ENCODE data around the gene DGKE. TPM values are rescaled to one million over a fixed set of nuclear protein-coding genes. Genes with fewer than 3 reads are reported as not detected.

Gene DGKE
- total RNA-seq, result 33.0 and 33.6 TPM in 2 replicates

DNA sequence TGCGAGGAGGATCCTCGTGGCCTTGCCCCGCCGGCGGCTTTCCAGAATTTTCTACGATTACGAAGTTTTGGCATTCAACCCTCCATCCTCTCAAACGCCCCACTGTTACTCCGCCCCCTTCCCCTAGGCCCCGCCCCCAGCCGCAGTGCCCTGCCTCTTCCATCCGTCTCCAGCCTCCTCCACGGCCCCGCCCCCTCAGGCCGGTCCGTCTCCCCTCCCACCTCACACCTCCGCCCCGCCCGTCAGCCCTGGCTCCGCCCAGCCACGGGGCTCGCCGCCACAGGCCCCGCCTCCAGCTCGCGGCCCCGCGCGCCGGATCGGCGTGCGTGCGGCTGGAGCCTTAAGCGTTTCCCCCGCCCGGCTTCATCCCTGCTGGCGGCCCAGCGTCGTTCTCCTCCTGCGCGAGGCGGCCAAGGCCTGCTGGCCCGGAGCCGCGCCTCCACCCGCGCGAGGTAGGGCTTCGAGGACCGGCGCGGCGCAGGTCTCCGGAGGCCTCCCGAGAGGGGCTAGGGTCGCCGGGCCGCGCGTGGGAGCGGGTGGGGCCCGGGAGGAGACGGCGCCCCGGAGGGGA is at the start of gene DGKE, which contains the start of gene C17orf67:
Gene DGKE (plus strand): TSS at position 343 of the 571 bp plus-strand sequence. CDS start 645 bp downstream, outside the sequence.
Gene C17orf67 (minus strand): TSS at position 112 of the 571 bp plus-strand sequence. CDS start 18,110 bp downstream, outside the sequence.
- intact Hi-C loops (cut with micrococcal nuclease), result loop anchor here (1.0 to 5.0 kb wide), 6 partner anchors 15 to 253 kb away; partner anchors contain the start of genes AKAP1, COIL and TRIM25
- Mint-ChIP-seq H3K4me1 (peaks cover 51% of the 10 kb centered on the region), H3K27ac (peak within 1 kb of the TSS; percentile 96), H3K9me3 (no peaks in the 10 kb centered on the region), H3K4me3 (peak within 1 kb of the TSS; percentile 98), H3K27me3 (no peaks in the 10 kb centered on the region), H3K36me3 (ENCODE audit: low read depth) (peaks cover 42% of the 10 kb centered on the region)
- DNase-seq, result peak; percentile 99

- peaks cover 4% of the 10 kb centered on the region for H3K27me3 Mint-ChIP-seq
- peak overlapping the region; percentile 46 for H3K27ac Mint-ChIP-seq
- H3K4me3 Mint-ChIP-seq, result no peak overlapping the region
- no peak for DNase-seq
- H3K36me3 Mint-ChIP-seq (ENCODE audit: low read depth), result peaks cover 4% of the 10 kb centered on the region
- intact Hi-C loops (cut with micrococcal nuclease), result no loop called here
- H3K9me3 Mint-ChIP-seq, result peaks cover 8% of the 10 kb centered on the region
- H3K4me1 Mint-ChIP-seq, result peaks cover 37% of the 10 kb centered on the region
These were observed 48.5 kb upstream of the DGKE start for GRCh38 chr17:56785405-56785804.

- no peak for DNase-seq
- H3K4me3 Mint-ChIP-seq, result peak overlapping the region; percentile 75
- H3K4me1 Mint-ChIP-seq, result peaks cover 33% of the 10 kb centered on the region
- H3K9me3 Mint-ChIP-seq, result peaks cover 8% of the 10 kb centered on the region
- H3K27ac Mint-ChIP-seq, result peak overlapping the region; percentile 92
- intact Hi-C loops (cut with micrococcal nuclease), result loop anchor here (2.0 kb wide), 2 partner anchors 23 to 47 kb away; partner anchors contain the start of gene C17orf67
- H3K36me3 Mint-ChIP-seq (ENCODE audit: low read depth), result peaks cover 4% of the 10 kb centered on the region
- peaks cover 4% of the 10 kb centered on the region for H3K27me3 Mint-ChIP-seq
These were observed 47.8 kb upstream of the DGKE start for GRCh38 chr17:56785997-56786680.

DNA sequence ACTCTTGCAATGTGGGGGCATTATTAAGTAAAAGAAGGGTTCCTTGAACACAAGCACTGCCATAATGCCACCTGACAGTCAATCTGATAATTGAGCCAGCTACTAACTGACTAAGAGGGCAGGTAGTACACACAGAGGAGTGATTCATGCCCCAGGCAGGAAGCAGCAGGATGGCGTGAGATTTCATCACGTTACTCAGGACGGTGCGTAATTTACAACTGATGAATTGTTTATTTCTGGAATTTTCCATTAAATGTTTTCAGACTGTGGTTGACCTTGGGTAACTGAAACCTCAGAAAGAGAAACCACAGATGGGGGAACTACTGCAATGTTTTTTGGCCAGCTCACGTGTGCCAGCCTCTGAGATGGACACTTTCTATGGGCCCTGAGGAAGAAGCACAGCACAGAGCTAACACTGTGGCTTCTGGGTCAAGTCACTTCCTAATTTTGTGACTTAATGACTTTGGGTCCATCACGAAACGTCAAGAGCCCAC is 46.9 kb upstream of the DGKE start:
- H3K4me3 Mint-ChIP-seq, result peak overlapping the region; percentile 75
- H3K4me1 Mint-ChIP-seq, result peaks cover 30% of the 10 kb centered on the region
- peaks cover under 1% of the 10 kb centered on the region for H3K27me3 Mint-ChIP-seq
- peak overlapping the region; percentile 92 for H3K27ac Mint-ChIP-seq
- intact Hi-C loops (cut with micrococcal nuclease), result loop anchor here (2.0 kb wide), 2 partner anchors 24 to 46 kb away; partner anchors contain the start of gene C17orf67
- peaks cover 9% of the 10 kb centered on the region for H3K9me3 Mint-ChIP-seq
- H3K36me3 Mint-ChIP-seq (ENCODE audit: low read depth), result peaks cover 7% of the 10 kb centered on the region
- DNase-seq, result peak; percentile 82

DNA sequence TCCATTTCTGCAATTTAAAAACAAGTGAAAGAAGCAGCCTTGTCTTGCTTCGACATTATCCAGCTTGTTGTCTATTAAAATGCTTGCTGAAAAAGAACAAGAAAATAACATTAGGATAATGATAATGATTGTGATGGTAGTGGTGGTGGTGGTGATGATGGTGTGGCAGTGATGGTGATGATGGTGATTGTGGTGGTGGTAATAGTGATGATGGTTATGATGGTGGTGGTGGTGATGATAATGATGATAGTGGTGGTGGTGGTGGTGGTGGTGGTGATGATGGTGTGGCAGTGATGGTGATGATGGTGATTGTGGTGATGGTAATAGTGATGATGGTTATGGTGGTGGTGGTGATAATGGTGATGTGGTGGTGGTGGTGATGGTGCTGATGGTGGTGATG is 41.7 kb upstream of the DGKE start:
- no peak overlapping the region for H3K27ac Mint-ChIP-seq
- H3K36me3 Mint-ChIP-seq (ENCODE audit: low read depth), result peaks cover 10% of the 10 kb centered on the region
- peaks cover 12% of the 10 kb centered on the region for H3K9me3 Mint-ChIP-seq
- DNase-seq, result no peak
- no peak overlapping the region for H3K4me3 Mint-ChIP-seq
- H3K4me1 Mint-ChIP-seq, result peaks cover 8% of the 10 kb centered on the region
- intact Hi-C loops (cut with micrococcal nuclease), result no loop called here
- no peaks in the 10 kb centered on the region for H3K27me3 Mint-ChIP-seq

DNA sequence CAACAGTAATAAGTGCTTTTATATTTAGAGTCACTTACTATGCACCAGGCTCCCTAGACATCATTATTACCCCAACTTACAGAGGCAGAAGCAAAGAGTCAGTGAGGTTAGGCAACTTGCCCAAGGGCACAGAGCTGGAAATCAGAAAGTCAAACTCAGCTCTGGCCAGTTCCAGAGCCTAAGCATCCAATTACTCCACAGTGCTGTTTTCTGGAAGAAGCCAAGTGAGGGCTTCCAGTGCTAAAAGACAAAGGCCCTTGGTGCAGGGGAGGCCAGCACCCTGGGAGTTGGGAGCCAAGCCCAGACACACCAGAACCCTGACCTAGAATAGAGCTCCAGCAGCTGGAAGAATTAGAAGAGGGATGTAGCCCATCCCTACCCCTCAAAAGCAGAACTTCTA is 40.4 kb upstream of the DGKE start:
- Mint-ChIP-seq H3K27me3 (no peaks in the 10 kb centered on the region), H3K4me3 (no peak overlapping the region), H3K4me1 (no peaks in the 10 kb centered on the region), H3K36me3 (ENCODE audit: low read depth) (peaks cover 10% of the 10 kb centered on the region), H3K27ac (no peak overlapping the region), H3K9me3 (peaks cover 11% of the 10 kb centered on the region)
- intact Hi-C loops (cut with micrococcal nuclease), result no loop called here
- no peak for DNase-seq

GRCh38 chr17:56793957-56794356 is 40.0 kb upstream of the DGKE start:
- Mint-ChIP-seq H3K4me1 (no peaks in the 10 kb centered on the region), H3K27me3 (no peaks in the 10 kb centered on the region), H3K9me3 (peaks cover 11% of the 10 kb centered on the region), H3K27ac (no peak overlapping the region), H3K36me3 (ENCODE audit: low read depth) (peaks cover 10% of the 10 kb centered on the region), H3K4me3 (no peak overlapping the region)
- DNase-seq, result no peak
- intact Hi-C loops (cut with micrococcal nuclease), result no loop called here

- no peak overlapping the region for H3K4me3 Mint-ChIP-seq
- intact Hi-C loops (cut with micrococcal nuclease), result no loop called here
- no peaks in the 10 kb centered on the region for H3K27me3 Mint-ChIP-seq
- H3K9me3 Mint-ChIP-seq, result peaks cover 11% of the 10 kb centered on the region
- H3K4me1 Mint-ChIP-seq, result no peaks in the 10 kb centered on the region
- H3K36me3 Mint-ChIP-seq (ENCODE audit: low read depth), result peaks cover 10% of the 10 kb centered on the region
- no peak overlapping the region for H3K27ac Mint-ChIP-seq
- DNase-seq, result no peak
These were observed 38.6 kb upstream of the DGKE start for GRCh38 chr17:56795221-56795865.

- no peak overlapping the region for H3K4me3 Mint-ChIP-seq
- peaks cover 11% of the 10 kb centered on the region for H3K9me3 Mint-ChIP-seq
- no peak for DNase-seq
- intact Hi-C loops (cut with micrococcal nuclease), result no loop called here
- no peaks in the 10 kb centered on the region for H3K4me1 Mint-ChIP-seq
- H3K27ac Mint-ChIP-seq, result no peak overlapping the region
- H3K27me3 Mint-ChIP-seq, result no peaks in the 10 kb centered on the region
- peaks cover 10% of the 10 kb centered on the region for H3K36me3 Mint-ChIP-seq (ENCODE audit: low read depth)
These were observed 37.4 kb upstream of the DGKE start for GRCh38 chr17:56796536-56796935.

DNA sequence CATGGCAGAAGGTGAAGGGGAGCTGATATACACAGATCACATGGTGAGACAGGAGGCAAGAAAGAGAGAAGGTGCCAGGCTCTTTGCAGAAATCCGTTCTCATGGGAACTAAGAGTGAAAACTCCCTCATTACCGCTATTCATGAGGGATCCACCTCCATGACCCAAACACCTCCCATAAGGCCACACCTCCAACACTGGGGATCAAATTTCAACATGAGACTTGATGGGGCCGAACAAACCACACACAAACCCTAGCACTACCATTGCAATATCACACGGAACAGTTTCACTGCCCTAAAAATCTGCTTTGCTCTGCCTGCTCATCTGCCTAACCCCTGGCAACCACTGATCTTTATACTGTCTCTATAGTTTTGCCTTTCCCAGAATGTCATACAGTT is 35.0 kb upstream of the DGKE start:
- DNase-seq, result no peak
- Mint-ChIP-seq H3K27me3 (no peaks in the 10 kb centered on the region), H3K4me1 (no peaks in the 10 kb centered on the region), H3K9me3 (no peaks in the 10 kb centered on the region), H3K4me3 (no peak overlapping the region), H3K27ac (no peak overlapping the region), H3K36me3 (ENCODE audit: low read depth) (no peaks in the 10 kb centered on the region)
- intact Hi-C loops (cut with micrococcal nuclease), result no loop called here

DNA sequence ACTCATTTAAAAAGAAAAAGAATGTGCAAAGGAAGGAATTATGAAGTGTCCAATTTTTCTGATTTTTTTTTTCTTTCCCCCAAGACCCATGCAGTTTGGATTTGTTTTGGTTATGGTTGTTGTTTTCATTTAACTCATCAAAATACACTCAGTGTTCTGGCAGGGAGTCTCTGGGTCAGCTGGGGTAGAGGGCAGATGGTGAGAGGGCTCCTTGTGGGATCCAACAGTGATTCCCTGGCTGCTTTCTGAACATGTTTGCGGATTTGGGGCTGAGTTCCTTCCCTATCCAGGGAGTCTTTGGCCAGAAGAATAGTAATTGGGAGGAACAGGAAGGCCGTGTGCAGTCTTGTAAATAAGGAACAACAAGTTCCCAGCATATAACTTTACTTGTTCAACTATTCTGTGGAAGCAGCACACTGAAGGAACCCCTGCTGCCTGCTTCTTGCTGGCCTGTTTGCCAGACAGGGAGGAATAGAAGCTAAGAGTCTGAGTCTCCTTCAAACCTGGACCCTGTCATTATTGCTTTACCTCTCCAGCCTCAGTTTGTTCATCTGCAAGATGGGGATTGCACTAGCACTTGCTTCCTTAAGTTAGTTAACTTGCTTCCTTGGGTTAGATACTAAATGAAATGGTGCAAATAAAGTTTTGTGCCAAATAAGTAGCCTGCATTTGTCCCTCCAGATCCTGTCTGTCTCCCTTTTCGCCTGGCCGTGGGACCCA is 32.3 kb upstream of the DGKE start:
- no peaks in the 10 kb centered on the region for H3K27me3 Mint-ChIP-seq
- DNase-seq, result no peak
- H3K4me3 Mint-ChIP-seq, result no peak overlapping the region
- no peaks in the 10 kb centered on the region for H3K9me3 Mint-ChIP-seq
- H3K27ac Mint-ChIP-seq, result no peak overlapping the region
- intact Hi-C loops (cut with micrococcal nuclease), result no loop called here
- H3K4me1 Mint-ChIP-seq, result peaks cover 2% of the 10 kb centered on the region
- no peaks in the 10 kb centered on the region for H3K36me3 Mint-ChIP-seq (ENCODE audit: low read depth)

GRCh38 chr17:56803071-56803470 is 30.9 kb upstream of the DGKE start:
- H3K36me3 Mint-ChIP-seq (ENCODE audit: low read depth), result no peaks in the 10 kb centered on the region
- no peak overlapping the region for H3K27ac Mint-ChIP-seq
- intact Hi-C loops (cut with micrococcal nuclease), result no loop called here
- H3K9me3 Mint-ChIP-seq, result no peaks in the 10 kb centered on the region
- no peak overlapping the region for H3K4me3 Mint-ChIP-seq
- H3K27me3 Mint-ChIP-seq, result no peaks in the 10 kb centered on the region
- DNase-seq, result no peak
- peaks cover 5% of the 10 kb centered on the region for H3K4me1 Mint-ChIP-seq

GRCh38 chr17:56804454-56804853 is 29.5 kb upstream of the DGKE start:
- Mint-ChIP-seq H3K36me3 (ENCODE audit: low read depth) (no peaks in the 10 kb centered on the region), H3K9me3 (no peaks in the 10 kb centered on the region), H3K27me3 (no peaks in the 10 kb centered on the region), H3K4me1 (peaks cover 5% of the 10 kb centered on the region), H3K27ac (no peak overlapping the region), H3K4me3 (no peak overlapping the region)
- no peak for DNase-seq
- intact Hi-C loops (cut with micrococcal nuclease), result no loop called here
